Measurements from ENCODE around the gene PRELP.

DNA sequence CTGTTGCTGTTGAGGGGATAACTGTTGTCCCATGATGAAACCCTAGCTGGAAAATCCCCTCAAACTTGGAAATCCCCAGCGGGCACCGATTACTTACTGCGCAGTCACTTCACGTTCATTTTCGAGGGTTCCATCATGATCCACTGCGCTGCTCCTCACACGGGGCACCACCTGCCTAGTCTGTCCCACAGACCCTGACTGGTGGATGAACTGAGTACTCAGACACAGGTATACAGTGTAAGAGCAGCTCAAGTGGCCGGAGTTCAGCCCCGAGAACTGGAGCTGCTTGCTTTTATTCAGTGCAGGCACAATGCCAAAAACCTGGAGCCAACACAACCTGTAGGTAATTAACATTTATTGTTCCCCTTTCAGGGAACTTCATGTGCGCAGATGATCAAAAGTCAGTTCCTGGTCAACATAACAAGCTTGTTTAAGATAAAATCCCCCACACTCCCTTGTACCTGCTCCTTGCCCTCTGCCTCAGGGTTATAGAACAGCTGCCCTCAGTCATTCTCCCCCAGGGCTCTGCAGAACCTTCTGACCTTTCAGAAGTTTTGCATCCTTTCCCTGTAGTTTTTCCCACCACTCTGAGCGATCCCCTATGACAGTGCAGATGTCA, 46.5 kb upstream of the PRELP start:
- TF ChIP-seq CTCF (IDR thresholded peaks at IDR 0.05; ENCODE audit: low read depth, low read length) (no peak), EZH2phosphoT487 (IDR thresholded peaks at IDR 0.05; ENCODE audit: low read depth) (no peak)

All from OCI-LY3 (cell line).